Pons (tissue), 1 donor: Measurements from ENCODE around the gene RNF212.

Experiments used
- DNase-seq: peaks from one replicate; pipeline ENCODE4 v3.0.0-alpha.2; 2016; ENCODE audit warnings: low spot score

Gene RNF212

GRCh38 chr4:1090465-1091440, 22.6 kb downstream of the RNF212 start:
- no peak for DNase-seq

GRCh38 chr4:1090036-1090435, 23.3 kb downstream of the RNF212 start:
- no peak for DNase-seq

GRCh38 chr4:1087371-1087770, 26.0 kb downstream of the RNF212 start:
- no peak for DNase-seq

GRCh38 chr4:1086011-1086410, 27.4 kb downstream of the RNF212 start:
- no peak for DNase-seq

- DNase-seq = no peak
Observed at GRCh38 chr4:1085404-1085799, 28.0 kb downstream of the RNF212 start.

GRCh38 chr4:1084796-1085403, 28.5 kb downstream of the RNF212 start:
- DNase-seq = no peak

GRCh38 chr4:1084394-1084793, 29.0 kb downstream of the RNF212 start:
- no peak for DNase-seq

- DNase-seq = peak; percentile 14
Observed at GRCh38 chr4:1082215-1083182, 30.9 kb downstream of the RNF212 start.

GRCh38 chr4:1081689-1082040, 31.7 kb downstream of the RNF212 start:
- DNase-seq = no peak

GRCh38 chr4:1080961-1081688, 32.2 kb downstream of the RNF212 start:
- DNase-seq = no peak

GRCh38 chr4:1080432-1080831, 32.9 kb downstream of the RNF212 start:
- DNase-seq = no peak

- DNase-seq = no peak
Observed at GRCh38 chr4:1079711-1080265, 33.6 kb downstream of the RNF212 start.

GRCh38 chr4:1078490-1078889, 34.9 kb downstream of the RNF212 start:
- no peak for DNase-seq

GRCh38 chr4:1077711-1078477, 35.5 kb downstream of the RNF212 start:
- DNase-seq = no peak

GRCh38 chr4:1075809-1076699, 37.3 kb downstream of the RNF212 start:
- DNase-seq = no peak

- DNase-seq = no peak
Observed at GRCh38 chr4:1075225-1075624, 38.1 kb downstream of the RNF212 start.

GRCh38 chr4:1074077-1074476, 39.3 kb downstream of the RNF212 start:
- no peak for DNase-seq

- DNase-seq = peak; percentile 68
Observed at GRCh38 chr4:1072830-1073446, 40.4 kb downstream of the RNF212 start.

GRCh38 chr4:1069394-1069793, 44.0 kb downstream of the RNF212 start:
- no peak for DNase-seq
